K562 (cell line): ENCODE data around the gene CST4. TPM values are rescaled to one million over a fixed set of nuclear protein-coding genes. Genes with fewer than 3 reads are reported as not detected.
A peak's percentile ranks its signal among the peaks of the same experiment; 100 is the strongest.
"Not testable (repeated sequence)": the region's sequence is repeated elsewhere in the genome, so short reads cannot be mapped to it uniquely, and the experiment has no call there.

Source experiments
- ATAC-seq: fragments of 200-7000 bp; cut with Tn5 transposase; 3 replicates; pipeline ENCODE4 v1.9.1; 2020; ENCODE audit warnings: moderate library complexity
- BruUV-seq: library from RNA; stranded (reverse); fragments of 400-500 nt; replicated peaks from 2 replicates; lab custom pipeline; 2021; lab: Mats Ljungman, UMichigan
- CTCF ChIA-PET: fragments of 300-600 bp; formaldehyde crosslinking; extraction: SDS; loops from one replicate; lab custom pipeline; 2021; ENCODE audit warnings: low intra/inter-chr PET ratio; lab: Yijun Ruan, JAX
- POLR2A ChIA-PET: fragments of 300-600, 350-650 bp; sonication (Branson Sonifier 250); formaldehyde crosslinking; extraction: SDS; loops from one replicate; lab custom pipeline; 2021; ENCODE audit warnings: antibody characterized with exemption, inconsistent platforms; lab: Yijun Ruan, JAX
- DNase-seq, 4 experiments: peaks; one replicate each; pipeline versions ENCODE4 v3.0.0 to v3.0.0-alpha.2; 2011 to 2018; ENCODE audit warnings: low spot score in 3 of 4, mixed read lengths in 3 of 4; ENCODE audit errors: extremely low read depth in 1 of 4
- FAIRE-seq: peaks from 2 replicates; lab custom pipeline; 2011; peaks lifted over from hg19 to GRCh38; lab: Jason Lieb, UNC
- H2AFZ ChIP-seq: 2 replicates; pipeline ENCODE4 v1.6.0; 2011; ENCODE audit warnings: low read depth, low read length, control low read depth, inconsistent platforms
- H3K27ac ChIP-seq: fragments of 200-600 bp; 3 replicates; pipeline ENCODE4 v1.8.0; 2011; ENCODE audit warnings: low read depth, mild to moderate bottlenecking, control low read depth, inconsistent platforms, low read length, moderate library complexity, mixed read lengths; ENCODE audit errors: extremely low read depth
- H3K27me3 ChIP-seq, 2 experiments: fragments of 300-600 bp in 1 of 2; 2 replicates in 1 of 2; 3 replicates in 1 of 2; pipeline versions ENCODE4 v1.6.0 to v1.8.0; 2011; ENCODE audit warnings: inconsistent platforms in 2 of 2, low read length in 2 of 2, mild to moderate bottlenecking in 1 of 2, mixed read lengths in 1 of 2, moderate library complexity in 1 of 2; ENCODE audit not compliant: control insufficient read depth in 2 of 2, insufficient read depth in 2 of 2
- H3K36me3 ChIP-seq: fragments of 300-600 bp; 3 replicates; pipeline ENCODE4 v1.8.0; 2011; ENCODE audit warnings: mild to moderate bottlenecking, low read length, inconsistent platforms; ENCODE audit not compliant: control insufficient read depth, insufficient read depth
- H3K4me1 ChIP-seq, 2 experiments: fragments of 200-600 bp in 1 of 2; replicated peaks in 1 of 2; 2 replicates in 1 of 2; 3 replicates in 1 of 2; pipeline versions ENCODE4 v1.5.1 to v1.8.0; 2011; ENCODE audit warnings: inconsistent platforms in 2 of 2, low read length in 2 of 2, mild to moderate bottlenecking in 1 of 2, mixed read lengths in 1 of 2, moderate library complexity in 1 of 2; ENCODE audit not compliant: control insufficient read depth in 2 of 2, insufficient read depth in 2 of 2
- H3K4me2 ChIP-seq: 2 replicates; pipeline ENCODE4 v1.6.1; 2011; ENCODE audit warnings: low read length, control low read depth, inconsistent platforms, mixed read lengths; ENCODE audit not compliant: insufficient read depth
- H3K4me3 ChIP-seq: fragments of 200-600 bp; sonication (generic), shearing (Covaris generic); 2 replicates; pipeline ENCODE4 v1.5.1; 2016; ENCODE audit warnings: control low read depth, inconsistent platforms
- H3K79me2 ChIP-seq: fragments of 200-600 bp; 3 replicates; pipeline ENCODE4 v1.8.0; 2011; ENCODE audit warnings: low read length, inconsistent platforms; ENCODE audit not compliant: control insufficient read depth, insufficient read depth
- H3K9ac ChIP-seq, 2 experiments: 2 replicates each; pipeline versions ENCODE4 v1.6.0 to v1.6.1; 2011; ENCODE audit warnings: low read depth in 2 of 2, low read length in 2 of 2, control low read depth in 1 of 2, inconsistent platforms in 1 of 2, mild to moderate bottlenecking in 1 of 2, mixed read lengths in 1 of 2; ENCODE audit not compliant: insufficient read depth in 1 of 2
- H3K9me1 ChIP-seq: one replicate; pipeline ENCODE4 v1.6.0; 2011; ENCODE audit warnings: inconsistent platforms, mild to moderate bottlenecking, low read length, moderate library complexity; ENCODE audit not compliant: control insufficient read depth, insufficient read depth
- H3K9me3 ChIP-seq: replicated peaks from 2 replicates; pipeline ENCODE4 v1.5.1; 2011; ENCODE audit warnings: low read depth, low read length, inconsistent platforms; ENCODE audit not compliant: control insufficient read depth, insufficient read depth
- H4K20me1 ChIP-seq: replicated peaks from 2 replicates; pipeline ENCODE4 v1.6.1; 2011; ENCODE audit warnings: low read length, inconsistent platforms, mixed read lengths; ENCODE audit not compliant: control insufficient read depth, insufficient read depth
- WGBS: fragments of 100-300 bp; shearing (Covaris generic); methylation state at CpG from one replicate; pipeline ENCODE4 v1.1.6; 2016; ENCODE audit warnings: low coverage, mixed read lengths; ENCODE audit not compliant: insufficient coverage; ENCODE audit errors: missing lambda C conversion rate; 5-methylcytosine and 5-hydroxymethylcytosine counted together
- in situ Hi-C: fragments of 300-500 bp; cut with MboI; formaldehyde crosslinking; loops from 4 replicates; pipeline ENCODE4 v1.15.0; 2018; ENCODE audit warnings: inconsistent platforms, mixed read lengths
- intact Hi-C: fragments of 100-400 bp; cut with micrococcal nuclease; formaldehyde crosslinking; loops from 2 replicates; pipeline ENCODE4 v1.14.2; 2022
- polyA plus RNA-seq, 8 experiments: library from polyadenylated mRNA; depleted of rRNA in 4 of 8; stranded (reverse) in 5 of 8; unstranded in 3 of 8; fragments of >200 nt; fragmentation: Nextera tagmentation in 2 of 8; fragmentation: Illumina TruSeq in 1 of 8; extraction: Ambion mirVana in 2 of 8; extraction: Trizol in 1 of 8; gene quantifications; 2 replicates each; pipeline versions ENCODE4 v1.2.1 to v1.2.3, GENCODE V29; 2011 to 2014; ENCODE audit warnings: inconsistent platforms in 1 of 8, missing spikeins in 1 of 8
- total RNA-seq, 7 experiments: library from RNA; depleted of rRNA in 6 of 7; stranded (reverse); fragments of >200 nt in 6 of 7; fragmentation: Illumina TruSeq in 2 of 7; extraction: Trizol in 2 of 7; gene quantifications; 2 replicates each; pipeline versions ENCODE4 v1.2.1 to v1.2.3, GENCODE V29; 2011 to 2021; ENCODE audit warnings: low replicate concordance in 1 of 7
- TF ChIP-seq, protein P1 (sequence below), 3 experiments: IDR thresholded peaks in 2 of 3; conservative IDR thresholded peaks in 1 of 3; 2 replicates each; pipeline ENCODE4 v1.5.1; 2011 to 2012; ENCODE audit warnings: low read length in 3 of 3, mild to moderate bottlenecking in 3 of 3, control low read depth in 2 of 3, improper control_type of control experiment in 1 of 3, inconsistent platforms in 1 of 3, low read depth in 1 of 3, mixed read lengths in 1 of 3, moderate library complexity in 1 of 3; ENCODE audit not compliant: insufficient read depth in 2 of 3

The CST4 gene
- total and polyA plus RNA-seq, 9 of the 15 experiments (the other 6 are each of a cell fraction or from before 2014, with no cell fraction given) = not detected

GRCh38 chr20:23723659-23724307 lies 34.9 kb upstream of the CST4 start:
- ATAC-seq (peak; percentile 95), FAIRE-seq (peak; percentile 35), DNase-seq (peak in 3 of 4 experiments; percentile 6 to 16 (median 7))
- H3K9me3 ChIP-seq, H4K20me1 ChIP-seq, intact Hi-C loops, H3K36me3 ChIP-seq, in situ Hi-C loops, H3K4me3 ChIP-seq, H3K27ac ChIP-seq, H3K9me1 ChIP-seq, CTCF ChIA-PET, POLR2A ChIA-PET, H3K9ac ChIP-seq, H3K79me2 ChIP-seq, H3K27me3 ChIP-seq, H2AFZ ChIP-seq, BruUV-seq, H3K4me1 ChIP-seq, H3K4me2 ChIP-seq: not testable (repeated sequence)
- 10% methylated on average over 1 of the region's 2 CpGs for WGBS
- TF ChIP-seq, protein P1, sequence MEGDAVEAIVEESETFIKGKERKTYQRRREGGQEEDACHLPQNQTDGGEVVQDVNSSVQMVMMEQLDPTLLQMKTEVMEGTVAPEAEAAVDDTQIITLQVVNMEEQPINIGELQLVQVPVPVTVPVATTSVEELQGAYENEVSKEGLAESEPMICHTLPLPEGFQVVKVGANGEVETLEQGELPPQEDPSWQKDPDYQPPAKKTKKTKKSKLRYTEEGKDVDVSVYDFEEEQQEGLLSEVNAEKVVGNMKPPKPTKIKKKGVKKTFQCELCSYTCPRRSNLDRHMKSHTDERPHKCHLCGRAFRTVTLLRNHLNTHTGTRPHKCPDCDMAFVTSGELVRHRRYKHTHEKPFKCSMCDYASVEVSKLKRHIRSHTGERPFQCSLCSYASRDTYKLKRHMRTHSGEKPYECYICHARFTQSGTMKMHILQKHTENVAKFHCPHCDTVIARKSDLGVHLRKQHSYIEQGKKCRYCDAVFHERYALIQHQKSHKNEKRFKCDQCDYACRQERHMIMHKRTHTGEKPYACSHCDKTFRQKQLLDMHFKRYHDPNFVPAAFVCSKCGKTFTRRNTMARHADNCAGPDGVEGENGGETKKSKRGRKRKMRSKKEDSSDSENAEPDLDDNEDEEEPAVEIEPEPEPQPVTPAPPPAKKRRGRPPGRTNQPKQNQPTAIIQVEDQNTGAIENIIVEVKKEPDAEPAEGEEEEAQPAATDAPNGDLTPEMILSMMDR (IDR thresholded peaks at IDR 0.05 in 2 of 3, conservative IDR thresholded peaks at IDR 0.05 in 1 of 3; ENCODE audit: insufficient read depth in 2 of 3, low read depth in 1 of 3, low read length in 3 of 3) = peak; percentile 14 to 31 (median 21); a peak in 2 of 6 replicates

DNA sequence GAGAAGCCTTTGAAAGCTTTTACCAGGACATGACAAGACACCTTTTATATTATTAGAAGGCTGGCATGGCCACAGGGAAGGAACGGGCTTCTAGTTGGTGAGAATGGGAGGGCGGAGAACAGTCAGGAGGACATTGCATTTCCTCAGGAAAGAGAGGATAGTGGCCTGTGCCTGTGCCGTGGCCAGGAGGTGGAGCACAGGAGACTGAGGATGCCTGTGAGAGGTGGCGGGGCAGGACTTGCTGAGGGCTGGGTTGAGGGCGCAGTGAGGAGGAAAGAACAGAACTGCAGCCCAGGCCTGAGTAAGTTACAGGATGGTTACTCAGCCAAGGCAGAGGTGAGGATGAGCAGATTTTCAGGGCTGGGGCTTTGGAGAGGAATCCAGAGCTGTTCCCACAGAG lies 34.0 kb upstream of the CST4 start:
- CTCF ChIA-PET, H3K4me2 ChIP-seq, BruUV-seq, ATAC-seq, H4K20me1 ChIP-seq, H3K36me3 ChIP-seq, in situ Hi-C loops, H3K27me3 ChIP-seq, H3K4me3 ChIP-seq, H3K27ac ChIP-seq, H3K9me3 ChIP-seq, H3K79me2 ChIP-seq, FAIRE-seq, POLR2A ChIA-PET, H3K4me1 ChIP-seq, H2AFZ ChIP-seq, H3K9me1 ChIP-seq, DNase-seq, H3K9ac ChIP-seq, intact Hi-C loops: not testable (repeated sequence)
- WGBS = 4% methylated on average over 4 of the region's 5 CpGs
